GM23338 (cell line): ENCODE results near the gene ZNF518B. TPM values are rescaled to one million over a fixed set of nuclear protein-coding genes. Genes with fewer than 3 reads are reported as not detected.

Experiments used
- ATAC-seq: fragments of 200-7000 bp; cut with Tn5 transposase; 3 replicates; pipeline ENCODE4 v1.9.1; 2020
- DNase-seq: peaks from one replicate; pipeline ENCODE4 v3.0.0-alpha.2; 2015; ENCODE audit warnings: low spot score
- H2AFZ ChIP-seq: fragments of 200-600 bp; sonication (generic); 2 replicates; pipeline ENCODE4 v1.8.0; 2016; ENCODE audit warnings: antibody characterized with exemption, mild to moderate bottlenecking, moderate library complexity
- H3F3A ChIP-seq: fragments of 200-600 bp; sonication (generic); replicated peaks from 2 replicates; pipeline ENCODE4 v1.8.0; 2017; ENCODE audit warnings: antibody characterized with exemption, mixed run types, low read depth
- H3K27ac ChIP-seq: fragments of 200-600 bp; sonication (generic); 2 replicates; pipeline ENCODE4 v1.6.1; 2016; ENCODE audit warnings: low read depth
- H3K27me3 ChIP-seq: fragments of 200-600 bp; sonication (generic); 2 replicates; pipeline ENCODE4 v1.8.0; 2016; ENCODE audit warnings: mild to moderate bottlenecking, mixed run types, moderate library complexity; ENCODE audit not compliant: insufficient read depth
- H3K36me3 ChIP-seq: fragments of 200-600 bp; sonication (generic); 2 replicates; pipeline ENCODE4 v1.8.0; 2016; ENCODE audit warnings: mild to moderate bottlenecking; ENCODE audit not compliant: insufficient read depth
- H3K4me1 ChIP-seq: fragments of 200-600 bp; sonication (generic); 2 replicates; pipeline ENCODE4 v1.8.0; 2016; ENCODE audit warnings: mild to moderate bottlenecking, moderate library complexity; ENCODE audit not compliant: insufficient read depth
- H3K4me2 ChIP-seq: fragments of 200-600 bp; sonication (generic); 2 replicates; pipeline ENCODE4 v1.7.1; 2017; ENCODE audit warnings: mixed run types
- H3K4me3 ChIP-seq: fragments of 200-600 bp; sonication (generic); 2 replicates; pipeline ENCODE4 v1.6.1; 2016; ENCODE audit warnings: mixed run types
- H3K79me2 ChIP-seq: fragments of 200-600 bp; sonication (generic); replicated peaks from 2 replicates; pipeline ENCODE4 v1.8.0; 2017; ENCODE audit warnings: mild to moderate bottlenecking; ENCODE audit not compliant: insufficient read depth
- H3K9me2 ChIP-seq: fragments of 200-600 bp; sonication (generic); 2 replicates; pipeline ENCODE4 v1.8.0; 2017; ENCODE audit not compliant: insufficient read depth
- H4K20me1 ChIP-seq: fragments of 200-600 bp; sonication (generic); replicated peaks from 2 replicates; pipeline ENCODE4 v1.8.0; 2017; ENCODE audit warnings: mild to moderate bottlenecking; ENCODE audit not compliant: insufficient read depth
- H3K27ac Mint-ChIP-seq: 2 replicates; pipeline ENCODE4 v1.8.0; 2020; ENCODE audit warnings: inconsistent platforms, mild to moderate bottlenecking, moderate library complexity, mixed read lengths
- H3K27me3 Mint-ChIP-seq: 3 replicates; pipeline ENCODE4 v1.8.0; 2022; ENCODE audit warnings: low read depth, mild to moderate bottlenecking, moderate library complexity, mixed read lengths, inconsistent platforms; ENCODE audit not compliant: insufficient read depth, poor library complexity
- H3K36me3 Mint-ChIP-seq: 3 replicates; pipeline ENCODE4 v1.8.0; 2021; ENCODE audit warnings: low read depth, mild to moderate bottlenecking, inconsistent platforms, moderate library complexity, mixed read lengths
- H3K4me1 Mint-ChIP-seq: 3 replicates; pipeline ENCODE4 v1.8.0; 2020; ENCODE audit warnings: mild to moderate bottlenecking, inconsistent platforms, mixed read lengths
- H3K4me3 Mint-ChIP-seq: 3 replicates; pipeline ENCODE4 v1.8.0; 2021; ENCODE audit warnings: moderate library complexity, mild to moderate bottlenecking, inconsistent platforms, mixed read lengths
- H3K9me3 Mint-ChIP-seq: 3 replicates; pipeline ENCODE4 v1.8.0; 2020; ENCODE audit warnings: moderate library complexity, mild to moderate bottlenecking, inconsistent platforms, mixed read lengths
- ZNF331 ChIP-seq: fragments of 250-450 bp; sonication (Bioruptor Pico); IDR thresholded peaks from 2 replicates; pipeline ENCODE4 v1.5.0; 2020; ENCODE audit warnings: low read depth, mild to moderate bottlenecking, moderate library complexity
- polyA plus RNA-seq: library from polyadenylated mRNA; unstranded; fragments of >200 nt; fragmentation: Nextera tagmentation; extraction: Ambion mirVana; gene quantifications from 2 replicates; pipeline ENCODE4 v1.2.1, GENCODE V29; 2016
- total RNA-seq: library from RNA; depleted of rRNA; stranded (reverse); fragments of >200 nt; shearing (Covaris generic); gene quantifications from 2 replicates; pipeline ENCODE4 v1.2.3, GENCODE V29; 2014; rRNA removed
- TF ChIP-seq, protein P1 (sequence below), 2 experiments: fragments of 200-600 bp in 1 of 2; sonication (generic) in 1 of 2; conservative IDR thresholded peaks; 2 replicates each; pipeline versions ENCODE4 v1.5.1 to v1.6.1; 2016 to 2017; ENCODE audit warnings: antibody characterized with exemption in 2 of 2, low read depth in 2 of 2, mild to moderate bottlenecking in 2 of 2, moderate library complexity in 1 of 2

Gene ZNF518B
- total and polyA plus RNA-seq, 2 experiments from 2014 or later: 2.9 to 10.8 TPM

- Mint-ChIP-seq H3K36me3 (peaks cover 6% of the 10 kb centered on the region; the same call in 2 of the 3 replicates), H3K27me3 (peaks cover 2% of the 10 kb centered on the region), H3K4me1 (no peaks in the 10 kb centered on the region), H3K9me3 (peaks cover 11% of the 10 kb centered on the region), H3K4me3 (no peak overlapping the region), H3K27ac (no peak overlapping the region)
- H3K27me3 ChIP-seq: no peaks in the 10 kb centered on the region
- H3F3A ChIP-seq: no peaks in the 10 kb centered on the region
- no peaks in the 10 kb centered on the region for H3K79me2 ChIP-seq
- H3K27ac ChIP-seq: no peak overlapping the region
- no peaks in the 10 kb centered on the region for H3K4me1 ChIP-seq
- no peaks in the 10 kb centered on the region for H3K36me3 ChIP-seq
- H4K20me1 ChIP-seq: no peaks in the 10 kb centered on the region
- ATAC-seq (no peak), DNase-seq (no peak)
- no peaks in the 10 kb centered on the region for H3K9me2 ChIP-seq
- H2AFZ ChIP-seq: no peak overlapping the region
- TF ChIP-seq ZNF331 (CRISPR knock-in tag): no peak
- TF ChIP-seq, protein P1, sequence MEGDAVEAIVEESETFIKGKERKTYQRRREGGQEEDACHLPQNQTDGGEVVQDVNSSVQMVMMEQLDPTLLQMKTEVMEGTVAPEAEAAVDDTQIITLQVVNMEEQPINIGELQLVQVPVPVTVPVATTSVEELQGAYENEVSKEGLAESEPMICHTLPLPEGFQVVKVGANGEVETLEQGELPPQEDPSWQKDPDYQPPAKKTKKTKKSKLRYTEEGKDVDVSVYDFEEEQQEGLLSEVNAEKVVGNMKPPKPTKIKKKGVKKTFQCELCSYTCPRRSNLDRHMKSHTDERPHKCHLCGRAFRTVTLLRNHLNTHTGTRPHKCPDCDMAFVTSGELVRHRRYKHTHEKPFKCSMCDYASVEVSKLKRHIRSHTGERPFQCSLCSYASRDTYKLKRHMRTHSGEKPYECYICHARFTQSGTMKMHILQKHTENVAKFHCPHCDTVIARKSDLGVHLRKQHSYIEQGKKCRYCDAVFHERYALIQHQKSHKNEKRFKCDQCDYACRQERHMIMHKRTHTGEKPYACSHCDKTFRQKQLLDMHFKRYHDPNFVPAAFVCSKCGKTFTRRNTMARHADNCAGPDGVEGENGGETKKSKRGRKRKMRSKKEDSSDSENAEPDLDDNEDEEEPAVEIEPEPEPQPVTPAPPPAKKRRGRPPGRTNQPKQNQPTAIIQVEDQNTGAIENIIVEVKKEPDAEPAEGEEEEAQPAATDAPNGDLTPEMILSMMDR (conservative IDR thresholded peaks at IDR 0.05; ENCODE audit: low read depth in 2 of 2): no peak
- no peak overlapping the region for H3K4me2 ChIP-seq
- H3K4me3 ChIP-seq: no peak overlapping the region
These were observed 61.1 kb downstream of the ZNF518B start for GRCh38 chr4:10395971-10396580.

Other genes with a start within 250 kb of the ZNF518B start
- gene CLNK, start 227.3 kb upstream of the ZNF518B start, total RNA-seq: not detected in 2 replicates
- not detected in 2 replicates for gene CLNK, start 227.3 kb upstream of the ZNF518B start, polyA plus RNA-seq